GM23248 (cell line): Measurements from ENCODE around the gene ARHGAP19.

Experiments
- EZH2 ChIP-seq: fragments of 200-600 bp; sonication (generic); IDR thresholded peaks from 2 replicates; pipeline ENCODE4 v1.6.1; 2018; ENCODE audit warnings: antibody characterized with exemption, mild to moderate bottlenecking; ENCODE audit not compliant: insufficient read depth, poor library complexity, severe bottlenecking
- EZH2phosphoT487 ChIP-seq: fragments of 200-600 bp; sonication (generic); IDR thresholded peaks from 2 replicates; pipeline ENCODE4 v1.6.1; 2018; ENCODE audit warnings: antibody characterized with exemption, moderate library complexity, mild to moderate bottlenecking, low read depth; ENCODE audit not compliant: insufficient read depth

- TF ChIP-seq EZH2phosphoT487 (no peak), EZH2 (no peak)
These were observed 15.7 kb upstream of the ARHGAP19 start for GRCh38 chr10:97307866-97308780.
